A549 (cell line): ENCODE results near the gene ADGRG6. TPM values are rescaled to one million over a fixed set of nuclear protein-coding genes. Genes with fewer than 3 reads are reported as not detected.

ENCODE experiments used
- ATAC-seq, 2 experiments: fragments of 200-7000 bp in 1 of 2; fragments of >200 bp in 1 of 2; cut with Nextera tagmentation in 1 of 2; cut with Tn5 transposase in 1 of 2; 3 replicates each; pipeline versions ENCODE4 v1.8.0 to v1.9.1; 2018 to 2020; ENCODE audit warnings: mild to moderate bottlenecking in 1 of 2, moderate library complexity in 1 of 2
- CTCF ChIA-PET: fragments of 300-600 bp; sonication (Branson Sonifier 250); formaldehyde crosslinking; extraction: SDS; loops from one replicate; lab custom pipeline; 2021; ENCODE audit warnings: antibody characterized with exemption, inconsistent platforms; lab: Yijun Ruan, JAX
- POLR2A ChIA-PET: fragments of 350-600 bp; formaldehyde crosslinking; extraction: SDS; loops from one replicate; lab custom pipeline; 2021; ENCODE audit warnings: antibody characterized with exemption, inconsistent platforms; lab: Yijun Ruan, JAX
- DNase-seq, 2 experiments: peaks; one replicate each; pipeline versions ENCODE4 v3.0.0 to v3.0.0-alpha.2; 2011 to 2016; ENCODE audit warnings: low read depth in 1 of 2, low spot score in 1 of 2
- FAIRE-seq: peaks from 2 replicates; lab custom pipeline; 2011; peaks lifted over from hg19 to GRCh38; lab: Jason Lieb, UNC
- H3K27ac ChIP-seq, 2 experiments: fragments of >200 bp; sonication (Bioruptor Twin); formaldehyde crosslinking; 3 replicates each; pipeline ENCODE4 v1.5.1; 2016 to 2017
- H3K4me1 ChIP-seq: fragments of >200 bp; sonication (Bioruptor Twin); formaldehyde crosslinking; 3 replicates; pipeline ENCODE4 v1.6.1; 2016
- H3K4me2 ChIP-seq: fragments of >200 bp; sonication (Bioruptor Twin); formaldehyde crosslinking; 3 replicates; pipeline ENCODE4 v1.6.1; 2016
- H3K4me3 ChIP-seq: fragments of >200 bp; sonication (Bioruptor Twin); formaldehyde crosslinking; 3 replicates; pipeline ENCODE4 v1.5.1; 2016
- H3K9me3 ChIP-seq: fragments of >200 bp; sonication (Bioruptor Twin); formaldehyde crosslinking; 3 replicates; pipeline ENCODE4 v1.6.1; 2016
- ATOH8 ChIP-seq: fragments of 250-450 bp; sonication (Bioruptor Pico); IDR thresholded peaks from 2 replicates; pipeline ENCODE4 v1.5.0; 2020; ENCODE audit warnings: low read depth, mild to moderate bottlenecking, moderate library complexity
- BCL3 ChIP-seq: fragments of >200 bp; sonication (Bioruptor Twin); formaldehyde crosslinking; IDR thresholded peaks from 3 replicates; pipeline ENCODE4 v1.6.1; 2016
- CHD2 ChIP-seq: fragments of 150-350 bp; IDR thresholded peaks from 2 replicates; pipeline ENCODE4 v1.6.1; 2014; ENCODE audit warnings: low read length; ENCODE audit not compliant: partially characterized antibody
- E2F6 ChIP-seq: IDR thresholded peaks from 2 replicates; pipeline ENCODE4 v1.6.1; 2012; ENCODE audit warnings: low read depth, borderline replicate concordance
- EHMT2 ChIP-seq: fragments of 200-600 bp; sonication (generic); IDR thresholded peaks from 2 replicates; pipeline ENCODE4 v1.6.1; 2016; ENCODE audit warnings: antibody characterized with exemption, low read depth, mild to moderate bottlenecking, moderate library complexity
- EP300 ChIP-seq, 2 experiments: fragments of >200 bp; sonication (Bioruptor Twin); formaldehyde crosslinking; IDR thresholded peaks; 2 replicates in 1 of 2; 3 replicates in 1 of 2; pipeline ENCODE4 v1.6.1; 2016 to 2017
- FOSB ChIP-seq: fragments of 250-450 bp; sonication (Bioruptor Pico); IDR thresholded peaks from 2 replicates; pipeline ENCODE4 v1.5.0; 2020; ENCODE audit warnings: mild to moderate bottlenecking, moderate library complexity
- GATA3 ChIP-seq: IDR thresholded peaks from 2 replicates; pipeline ENCODE4 v1.6.1; 2012; ENCODE audit warnings: borderline replicate concordance
- HES2 ChIP-seq: fragments of >200 bp; sonication (Bioruptor Twin); formaldehyde crosslinking; IDR thresholded peaks from 2 replicates; pipeline ENCODE4 v1.6.1; 2016
- HEYL ChIP-seq: fragments of 250-450 bp; sonication (Bioruptor Pico); IDR thresholded peaks from 2 replicates; pipeline ENCODE4 v1.8.0; 2021; ENCODE audit warnings: mild to moderate bottlenecking, moderate library complexity
- HOXB5 ChIP-seq: fragments of 250-450 bp; sonication (Bioruptor Pico); IDR thresholded peaks from 2 replicates; pipeline ENCODE4 v1.5.0; 2020; ENCODE audit warnings: mild to moderate bottlenecking, moderate library complexity
- JUN ChIP-seq, 2 experiments: fragments of >200 bp; sonication (Bioruptor Twin); formaldehyde crosslinking; IDR thresholded peaks; 2 replicates in 1 of 2; 3 replicates in 1 of 2; pipeline ENCODE4 v1.6.1; 2016 to 2017
- JUNB ChIP-seq: fragments of >200 bp; sonication (Bioruptor Twin); formaldehyde crosslinking; IDR thresholded peaks from 2 replicates; pipeline ENCODE4 v1.6.1; 2016
- KDM5A ChIP-seq: fragments of 200-600 bp; sonication (generic); IDR thresholded peaks from 2 replicates; pipeline ENCODE4 v1.6.1; 2016; ENCODE audit warnings: antibody characterized with exemption, mild to moderate bottlenecking
- MAFK ChIP-seq: fragments of 450-650 bp; IDR thresholded peaks from 2 replicates; pipeline ENCODE4 v1.6.1; 2014; ENCODE audit not compliant: partially characterized antibody
- MAX ChIP-seq: IDR thresholded peaks from 2 replicates; pipeline ENCODE4 v1.6.1; 2012
- MYC ChIP-seq: IDR thresholded peaks from 2 replicates; pipeline ENCODE4 v1.6.1; 2012; ENCODE audit warnings: mild to moderate bottlenecking, inconsistent platforms, low read length, improper control_type of control experiment, borderline replicate concordance
- NFE2L2 ChIP-seq: fragments of 150-350 bp; conservative IDR thresholded peaks from 2 replicates; pipeline ENCODE4 v1.6.1; 2014; ENCODE audit warnings: low read length
- NPAS2 ChIP-seq: fragments of 250-450 bp; sonication (Bioruptor Pico); IDR thresholded peaks from 2 replicates; pipeline ENCODE4 v1.8.0; 2022; ENCODE audit warnings: mild to moderate bottlenecking, moderate library complexity, borderline replicate concordance
- NR3C1 ChIP-seq: fragments of >200 bp; sonication (Bioruptor Twin); formaldehyde crosslinking; IDR thresholded peaks from 3 replicates; pipeline ENCODE4 v1.6.1; 2017
- PBX3 ChIP-seq: IDR thresholded peaks from 2 replicates; pipeline ENCODE4 v1.6.1; 2012
- RAD21 ChIP-seq, 2 experiments: fragments of >200 bp in 1 of 2; sonication (Bioruptor Twin) in 1 of 2; formaldehyde crosslinking in 1 of 2; IDR thresholded peaks in 1 of 2; conservative IDR thresholded peaks in 1 of 2; 2 replicates in 1 of 2; 3 replicates in 1 of 2; pipeline ENCODE4 v1.6.1; 2012 to 2018; ENCODE audit warnings: inconsistent platforms in 1 of 2
- RARB ChIP-seq: fragments of 250-450 bp; sonication (Bioruptor Pico); IDR thresholded peaks from 2 replicates; pipeline ENCODE4 v1.8.0; 2021; ENCODE audit warnings: mild to moderate bottlenecking, moderate library complexity
- REST ChIP-seq: fragments of 200-600 bp; sonication (generic); IDR thresholded peaks from 2 replicates; pipeline ENCODE4 v1.6.1; 2016; ENCODE audit warnings: antibody characterized with exemption, mild to moderate bottlenecking, moderate library complexity
- RNF2 ChIP-seq: fragments of 200-600 bp; sonication (generic); IDR thresholded peaks from 2 replicates; pipeline ENCODE4 v1.6.1; 2016; ENCODE audit warnings: low read depth, mild to moderate bottlenecking, antibody characterized with exemption, moderate library complexity, borderline replicate concordance
- SMC3 ChIP-seq: fragments of >200 bp; sonication (Bioruptor Twin); formaldehyde crosslinking; IDR thresholded peaks from 3 replicates; pipeline ENCODE4 v1.6.1; 2018; ENCODE audit warnings: inconsistent platforms
- SREBF2 ChIP-seq: fragments of 450-650 bp; IDR thresholded peaks from 2 replicates; pipeline ENCODE4 v1.6.1; 2014; ENCODE audit warnings: mild to moderate bottlenecking, moderate library complexity
- TFCP2L1 ChIP-seq: fragments of 250-450 bp; sonication (Bioruptor Pico); IDR thresholded peaks from 2 replicates; pipeline ENCODE4 v1.5.0; 2021; ENCODE audit warnings: mild to moderate bottlenecking
- USF2 ChIP-seq: fragments of 450-650 bp; IDR thresholded peaks from 2 replicates; pipeline ENCODE4 v1.6.1; 2014; ENCODE audit warnings: antibody characterized with exemption
- ZFP36 ChIP-seq: fragments of 450-650 bp; IDR thresholded peaks from 2 replicates; pipeline ENCODE4 v1.6.1; 2014; ENCODE audit warnings: borderline replicate concordance; ENCODE audit not compliant: partially characterized antibody
- ZNF302 ChIP-seq: fragments of 250-450 bp; sonication (Bioruptor Pico); IDR thresholded peaks from 2 replicates; pipeline ENCODE4 v1.9.0; 2021; ENCODE audit warnings: inconsistent platforms, mild to moderate bottlenecking, moderate library complexity
- WGBS: methylation state at CpG from one replicate; pipeline ENCODE4 v1.1.6; 2017; ENCODE audit errors: missing lambda C conversion rate; 5-methylcytosine and 5-hydroxymethylcytosine counted together
- polyA plus RNA-seq, 4 experiments: library from polyadenylated mRNA; depleted of rRNA in 3 of 4; stranded (reverse); fragments of >200 nt; fragmentation: RNase III in 1 of 4; extraction: RNeasy Plus Mini Kit Qiagen cat#74134 plus additional on column Dnase treatment in 1 of 4; gene quantifications; 2 replicates in 3 of 4; 3 replicates in 1 of 4; pipeline ENCODE4 v1.2.3, GENCODE V29; 2011 to 2017

ADGRG6 gene
- polyA plus RNA-seq, 2 of the 4 experiments (the other 2 are of a cell fraction) = 55.4 to 181 TPM

GRCh38 chr6:142376800-142377496, 75.1 kb downstream of the ADGRG6 start:
- peak; percentile 85 to 86 for ATAC-seq
- POLR2A ChIA-PET = interaction anchor here (0.6 to 5.0 kb wide), 6 partner anchors 15 to 230 kb away, joined by 3 to 35 read pairs (median 4); partner anchors contain the start of genes ADGRG6 and NMBR
- no peak for TF ChIP-seq ZFP36
- TF ChIP-seq MAFK = no peak
- TF ChIP-seq E2F6 = no peak
- TF ChIP-seq NFE2L2 = no peak
- no peak for TF ChIP-seq TFCP2L1
- TF ChIP-seq RAD21 (conservative IDR thresholded peaks at IDR 0.05 in 1 of 2, IDR thresholded peaks at IDR 0.05 in 1 of 2) = no peak
- TF ChIP-seq ATOH8 (CRISPR knock-in tag) = 0 out of 2 replicates have a peak, but pooled peaks have one; percentile 34
- TF ChIP-seq RNF2 = no peak
- no peak for TF ChIP-seq SREBF2
- no peak for TF ChIP-seq FOSB (CRISPR knock-in tag)
- TF ChIP-seq EP300 (IDR thresholded peaks at IDR 0.05) = no peak
- TF ChIP-seq NPAS2 (CRISPR knock-in tag) = no peak
- TF ChIP-seq REST = no peak
- TF ChIP-seq CHD2 = no peak
- no peak for TF ChIP-seq HOXB5
- TF ChIP-seq BCL3 = 0 out of 3 replicates have a peak, but pooled peaks have one; percentile 34
- peak; percentile 56; the same call in 1 of the 2 replicates for TF ChIP-seq GATA3
- no peak for TF ChIP-seq JUNB
- 0 out of 2 replicates have a peak, but pooled peaks have one; percentile 23 for TF ChIP-seq MAX
- TF ChIP-seq HEYL (CRISPR knock-in tag) = no peak
- no peak for TF ChIP-seq PBX3
- no peak for TF ChIP-seq ZNF302 (CRISPR knock-in tag)
- no peak for TF ChIP-seq EHMT2
- TF ChIP-seq KDM5A = no peak
- TF ChIP-seq SMC3 = no peak
- TF ChIP-seq USF2 = no peak
- peak in 1 of 2 experiments; percentile 73; a peak in 2 of 5 replicates for TF ChIP-seq JUN (IDR thresholded peaks at IDR 0.05)
- TF ChIP-seq MYC = no peak
- TF ChIP-seq NR3C1 = no peak
- TF ChIP-seq HES2 = no peak
- TF ChIP-seq RARB (CRISPR knock-in tag) = no peak

More at GRCh38 chr6:142376800-142377496, 75.1 kb downstream of the ADGRG6 start:
- 2% methylated on average over 7 of the region's 7 CpGs for WGBS
- H3K4me2 ChIP-seq = peak overlapping the region; percentile 92
- DNase-seq (peak in 1 of 2 experiments; percentile 90), FAIRE-seq (no peak)
- H3K9me3 ChIP-seq = no peaks in the 10 kb centered on the region
- H3K4me1 ChIP-seq = peaks cover 87% of the 10 kb centered on the region
- H3K27ac ChIP-seq = peak overlapping the region; percentile 93 to 94
- CTCF ChIA-PET = interaction anchor here (2.7 to 3.6 kb wide), 2 partner anchors 11 to 76 kb away, joined by 12 to 15 read pairs; partner anchors contain the start of gene ADGRG6
- H3K4me3 ChIP-seq = peak overlapping the region; percentile 25; the same call in 1 of the 3 replicates
